ENCODE measurements around the gene EXD3.

EXD3 gene

DNA sequence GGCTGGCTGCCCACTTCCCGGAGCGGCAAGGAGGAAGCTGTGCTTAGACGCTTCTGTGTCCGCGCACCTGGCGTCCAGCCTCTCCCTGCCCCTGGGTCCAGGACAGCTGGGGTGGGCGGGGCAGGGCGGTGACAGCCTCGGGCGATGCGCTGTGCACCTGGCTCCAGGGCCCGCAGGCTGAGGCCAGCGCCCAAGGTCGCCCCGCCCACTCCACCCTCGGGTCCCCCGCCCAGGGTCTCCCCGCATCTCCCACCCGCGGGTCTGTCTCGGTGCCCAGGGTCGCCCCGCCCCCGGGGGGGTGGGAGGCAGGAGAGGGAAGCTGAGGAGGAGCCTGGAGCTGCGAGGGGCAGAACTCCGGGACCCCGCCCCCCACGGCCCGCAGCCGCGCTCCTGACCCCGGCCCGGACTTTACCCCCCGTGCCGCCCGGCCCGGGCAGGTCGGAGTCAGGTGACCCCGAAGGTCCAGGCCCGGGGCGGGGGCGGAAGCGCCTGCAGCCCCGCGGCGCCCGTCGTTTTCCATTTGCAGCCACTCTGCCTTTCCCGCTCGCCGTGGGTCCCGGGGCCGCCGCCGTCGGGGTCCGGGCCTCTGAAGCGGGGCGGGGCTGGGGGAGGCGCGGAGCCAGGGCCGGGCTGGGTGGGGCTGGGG, 18.4 kb upstream of the EXD3 start, which contains the start of gene ENTPD8:
Gene ENTPD8, minus strand, starts transcription at position 69 of the 646 bp plus-strand sequence. CDS start 3,072 bp downstream, outside the sequence.
- TF ChIP-seq FOXM1 (IDR thresholded peaks at IDR 0.05; ENCODE audit: borderline replicate concordance, low read depth) (no peak), ZBTB7A (IDR thresholded peaks at IDR 0.05; ENCODE audit: low read depth) (peak; percentile 97), TCF12 (IDR thresholded peaks at IDR 0.05; ENCODE audit: low read depth) (peak; percentile 89), EP300 (IDR thresholded peaks at IDR 0.05; ENCODE audit: borderline replicate concordance) (peak; percentile 32; the same call in 1 of the 2 replicates), RAD21 (IDR thresholded peaks at IDR 0.05; ENCODE audit: low read depth) (no peak), TAF1 (IDR thresholded peaks at IDR 0.05; ENCODE audit: low read depth) (no peak), CEBPB (IDR thresholded peaks at IDR 0.05) (no peak), NFIC (IDR thresholded peaks at IDR 0.05) (0 out of 2 replicates have a peak, but pooled peaks have one; percentile 22), YY1 (IDR thresholded peaks at IDR 0.05; ENCODE audit: low read depth) (no peak), TEAD4 (IDR thresholded peaks at IDR 0.05) (no peak), CREB1 (IDR thresholded peaks at IDR 0.05; ENCODE audit: low read depth) (no peak), EGR1 (IDR thresholded peaks at IDR 0.05) (no peak; the same call in none of the 2 replicates)
- TF ChIP-seq, protein P1, sequence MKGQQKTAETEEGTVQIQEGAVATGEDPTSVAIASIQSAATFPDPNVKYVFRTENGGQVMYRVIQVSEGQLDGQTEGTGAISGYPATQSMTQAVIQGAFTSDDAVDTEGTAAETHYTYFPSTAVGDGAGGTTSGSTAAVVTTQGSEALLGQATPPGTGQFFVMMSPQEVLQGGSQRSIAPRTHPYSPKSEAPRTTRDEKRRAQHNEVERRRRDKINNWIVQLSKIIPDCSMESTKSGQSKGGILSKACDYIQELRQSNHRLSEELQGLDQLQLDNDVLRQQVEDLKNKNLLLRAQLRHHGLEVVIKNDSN (IDR thresholded peaks at IDR 0.05) = peak; percentile 60; the same call in 1 of the 2 replicates
- TF ChIP-seq, protein P2, sequence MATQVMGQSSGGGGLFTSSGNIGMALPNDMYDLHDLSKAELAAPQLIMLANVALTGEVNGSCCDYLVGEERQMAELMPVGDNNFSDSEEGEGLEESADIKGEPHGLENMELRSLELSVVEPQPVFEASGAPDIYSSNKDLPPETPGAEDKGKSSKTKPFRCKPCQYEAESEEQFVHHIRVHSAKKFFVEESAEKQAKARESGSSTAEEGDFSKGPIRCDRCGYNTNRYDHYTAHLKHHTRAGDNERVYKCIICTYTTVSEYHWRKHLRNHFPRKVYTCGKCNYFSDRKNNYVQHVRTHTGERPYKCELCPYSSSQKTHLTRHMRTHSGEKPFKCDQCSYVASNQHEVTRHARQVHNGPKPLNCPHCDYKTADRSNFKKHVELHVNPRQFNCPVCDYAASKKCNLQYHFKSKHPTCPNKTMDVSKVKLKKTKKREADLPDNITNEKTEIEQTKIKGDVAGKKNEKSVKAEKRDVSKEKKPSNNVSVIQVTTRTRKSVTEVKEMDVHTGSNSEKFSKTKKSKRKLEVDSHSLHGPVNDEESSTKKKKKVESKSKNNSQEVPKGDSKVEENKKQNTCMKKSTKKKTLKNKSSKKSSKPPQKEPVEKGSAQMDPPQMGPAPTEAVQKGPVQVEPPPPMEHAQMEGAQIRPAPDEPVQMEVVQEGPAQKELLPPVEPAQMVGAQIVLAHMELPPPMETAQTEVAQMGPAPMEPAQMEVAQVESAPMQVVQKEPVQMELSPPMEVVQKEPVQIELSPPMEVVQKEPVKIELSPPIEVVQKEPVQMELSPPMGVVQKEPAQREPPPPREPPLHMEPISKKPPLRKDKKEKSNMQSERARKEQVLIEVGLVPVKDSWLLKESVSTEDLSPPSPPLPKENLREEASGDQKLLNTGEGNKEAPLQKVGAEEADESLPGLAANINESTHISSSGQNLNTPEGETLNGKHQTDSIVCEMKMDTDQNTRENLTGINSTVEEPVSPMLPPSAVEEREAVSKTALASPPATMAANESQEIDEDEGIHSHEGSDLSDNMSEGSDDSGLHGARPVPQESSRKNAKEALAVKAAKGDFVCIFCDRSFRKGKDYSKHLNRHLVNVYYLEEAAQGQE (IDR thresholded peaks at IDR 0.05; ENCODE audit: low read depth) = no peak
- TF ChIP-seq, protein P3, sequence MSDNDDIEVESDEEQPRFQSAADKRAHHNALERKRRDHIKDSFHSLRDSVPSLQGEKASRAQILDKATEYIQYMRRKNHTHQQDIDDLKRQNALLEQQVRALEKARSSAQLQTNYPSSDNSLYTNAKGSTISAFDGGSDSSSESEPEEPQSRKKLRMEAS (IDR thresholded peaks at IDR 0.05) = peak; percentile 14; the same call in 1 of the 2 replicates

DNA sequence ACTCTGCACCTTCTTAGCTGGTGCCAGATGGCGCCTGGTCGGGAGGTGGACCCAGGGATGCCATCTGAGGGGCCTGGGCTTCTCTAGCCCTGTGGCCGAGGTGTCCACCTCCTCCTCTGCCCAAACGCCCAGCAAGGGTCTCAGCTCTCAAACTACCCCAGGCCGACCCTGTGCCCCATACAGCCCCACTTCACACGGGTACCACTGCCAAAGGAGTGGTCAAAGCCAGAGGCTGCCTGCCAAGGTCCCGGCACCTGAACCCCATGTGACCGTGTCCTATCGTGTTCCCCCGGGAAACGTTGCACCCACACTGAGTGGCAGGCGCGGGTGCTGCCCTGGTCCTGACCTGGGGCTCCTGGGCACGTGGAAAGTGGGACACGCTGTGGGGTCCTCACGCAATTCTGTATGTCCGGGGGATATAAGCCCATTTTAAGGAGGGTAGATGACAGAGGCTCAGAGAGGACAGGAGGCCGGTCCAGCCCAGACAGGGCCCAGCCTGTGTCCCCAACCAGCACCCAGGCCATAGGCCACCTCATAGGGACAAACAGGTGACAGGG, 16.3 kb upstream of the EXD3 start:
- TF ChIP-seq EP300 (IDR thresholded peaks at IDR 0.05; ENCODE audit: borderline replicate concordance) (no peak), TEAD4 (IDR thresholded peaks at IDR 0.05) (no peak), FOXM1 (IDR thresholded peaks at IDR 0.05; ENCODE audit: borderline replicate concordance, low read depth) (no peak), CEBPB (IDR thresholded peaks at IDR 0.05) (no peak), TCF12 (IDR thresholded peaks at IDR 0.05; ENCODE audit: low read depth) (no peak), YY1 (IDR thresholded peaks at IDR 0.05; ENCODE audit: low read depth) (no peak), EGR1 (IDR thresholded peaks at IDR 0.05) (no peak), ZBTB7A (IDR thresholded peaks at IDR 0.05; ENCODE audit: low read depth) (no peak), RAD21 (IDR thresholded peaks at IDR 0.05; ENCODE audit: low read depth) (no peak), CREB1 (IDR thresholded peaks at IDR 0.05; ENCODE audit: low read depth) (no peak), NFIC (IDR thresholded peaks at IDR 0.05) (no peak), TAF1 (IDR thresholded peaks at IDR 0.05; ENCODE audit: low read depth) (no peak)
- TF ChIP-seq, protein P3 (IDR thresholded peaks at IDR 0.05) = no peak
- TF ChIP-seq, protein P1 (IDR thresholded peaks at IDR 0.05) = no peak
- TF ChIP-seq, protein P2 (IDR thresholded peaks at IDR 0.05; ENCODE audit: low read depth) = no peak

DNA sequence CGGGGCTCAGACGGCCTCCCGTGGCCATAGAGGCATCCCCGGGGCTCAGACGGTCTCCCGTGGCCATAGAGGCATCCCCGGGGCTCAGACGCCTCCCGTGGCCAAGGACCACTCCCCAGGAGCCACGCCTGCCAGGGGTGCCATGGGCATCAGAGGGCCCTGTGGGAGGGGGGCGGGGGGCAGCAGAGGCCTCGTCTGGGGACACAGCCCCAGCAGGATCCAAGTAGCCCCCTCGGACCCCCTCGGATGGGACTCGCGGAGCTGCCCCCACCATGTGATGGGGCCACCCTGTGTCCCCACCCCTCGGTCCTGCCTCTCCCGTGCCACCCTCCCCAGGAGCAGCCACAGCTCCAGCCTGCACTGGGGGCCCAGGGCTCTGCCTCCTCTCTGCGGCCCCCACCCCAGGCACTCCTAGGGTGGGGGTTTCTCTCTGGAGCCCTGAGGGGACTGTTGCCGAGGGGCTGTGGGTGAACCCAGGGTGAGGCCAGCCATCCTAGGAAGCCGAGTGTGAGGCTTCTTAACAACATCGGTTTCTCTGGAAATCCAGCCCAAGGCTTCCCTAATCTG, 15.7 kb upstream of the EXD3 start:
- TF ChIP-seq, protein P1 (IDR thresholded peaks at IDR 0.05) = no peak
- TF ChIP-seq EGR1 (IDR thresholded peaks at IDR 0.05) (no peak), TAF1 (IDR thresholded peaks at IDR 0.05; ENCODE audit: low read depth) (no peak), FOXM1 (IDR thresholded peaks at IDR 0.05; ENCODE audit: borderline replicate concordance, low read depth) (no peak), CREB1 (IDR thresholded peaks at IDR 0.05; ENCODE audit: low read depth) (no peak), EP300 (IDR thresholded peaks at IDR 0.05; ENCODE audit: borderline replicate concordance) (no peak), TCF12 (IDR thresholded peaks at IDR 0.05; ENCODE audit: low read depth) (no peak)
- TF ChIP-seq, protein P3 (IDR thresholded peaks at IDR 0.05) = no peak

Measured in Ishikawa (cell line).